Neural crest cell (in vitro differentiated cells): Measurements from ENCODE around the gene PTPRM. TPM values are rescaled to one million over a fixed set of nuclear protein-coding genes. Genes with fewer than 3 reads are reported as not detected.

Source experiments
- DNase-seq: peaks from one replicate; pipeline ENCODE4 v3.0.0; 2021; ENCODE audit warnings: low read depth, mixed read lengths, low spot score
- H3K27ac Mint-ChIP-seq: one replicate; pipeline ENCODE4 v1.8.0; 2021; ENCODE audit warnings: mild to moderate bottlenecking, mixed read lengths; ENCODE audit not compliant: unreplicated experiment
- H3K27me3 Mint-ChIP-seq: 2 replicates; pipeline ENCODE4 v1.8.0; 2021; ENCODE audit warnings: low read depth, mild to moderate bottlenecking, mixed read lengths
- H3K36me3 Mint-ChIP-seq: 2 replicates; pipeline ENCODE4 v1.8.0; 2021; ENCODE audit warnings: low read depth, mild to moderate bottlenecking, mixed read lengths
- H3K4me1 Mint-ChIP-seq: 2 replicates; pipeline ENCODE4 v1.8.0; 2021; ENCODE audit warnings: mixed read lengths
- H3K4me3 Mint-ChIP-seq: one replicate; pipeline ENCODE4 v1.8.0; 2021; ENCODE audit warnings: mild to moderate bottlenecking, mixed read lengths
- H3K9me3 Mint-ChIP-seq: 2 replicates; pipeline ENCODE4 v1.8.0; 2021; ENCODE audit warnings: mixed read lengths
- total RNA-seq: library from RNA; stranded (reverse); gene quantifications from 2 replicates; pipeline ENCODE4 v1.2.1, GENCODE V29; 2021
- TF ChIP-seq, protein P1 (sequence below): fragments of 200-600 bp; sonication (generic); conservative IDR thresholded peaks from 2 replicates; pipeline ENCODE4 v1.5.0; 2021; ENCODE audit warnings: antibody characterized with exemption, mild to moderate bottlenecking

Gene PTPRM
- total RNA-seq, 1 donor from 2014 or later = 7.7 TPM

DNA sequence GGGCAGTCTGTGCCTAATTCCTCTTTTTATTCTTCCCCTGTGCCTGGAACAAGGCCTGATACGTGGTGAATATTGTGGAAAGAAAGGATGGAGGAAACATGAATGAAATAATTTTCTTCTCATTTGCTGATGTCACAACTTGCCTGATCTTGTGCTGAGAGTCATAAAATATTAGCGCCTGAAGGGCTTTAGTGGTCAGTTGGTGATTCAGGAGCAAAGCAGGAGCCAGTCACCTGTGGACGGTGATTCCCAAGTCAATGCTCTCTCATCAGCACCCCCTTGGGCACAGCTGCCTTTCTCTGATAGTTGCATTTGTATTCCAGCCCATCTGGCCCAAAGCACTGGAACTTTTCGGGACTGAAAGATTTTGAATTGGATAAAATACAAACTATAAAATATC lies 539.5 kb downstream of the PTPRM start:
- no peak overlapping the region for H3K4me3 Mint-ChIP-seq
- H3K27ac Mint-ChIP-seq = no peak overlapping the region
- H3K4me1 Mint-ChIP-seq = no peaks in the 10 kb centered on the region

DNA sequence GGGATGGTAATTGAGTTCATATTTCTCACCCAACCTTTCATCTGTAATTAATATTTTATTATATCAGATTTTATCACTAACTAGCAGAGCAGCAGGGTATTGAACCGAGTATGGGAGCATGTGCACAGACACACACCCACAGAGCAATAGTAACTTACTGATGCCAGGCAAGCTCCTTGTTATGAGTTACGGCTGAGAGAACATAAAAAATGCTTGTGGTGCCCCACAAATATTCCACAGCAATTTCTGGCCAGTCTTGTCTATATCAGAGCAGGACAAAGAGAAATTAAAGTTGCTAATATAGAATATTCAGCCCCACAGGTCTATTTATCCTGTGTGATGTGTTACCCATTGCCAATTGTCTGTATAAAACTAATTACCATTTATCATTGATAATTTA lies 540.3 kb downstream of the PTPRM start:
- DNase-seq = no peak
- no peak overlapping the region for H3K4me3 Mint-ChIP-seq
- TF ChIP-seq, protein P1, sequence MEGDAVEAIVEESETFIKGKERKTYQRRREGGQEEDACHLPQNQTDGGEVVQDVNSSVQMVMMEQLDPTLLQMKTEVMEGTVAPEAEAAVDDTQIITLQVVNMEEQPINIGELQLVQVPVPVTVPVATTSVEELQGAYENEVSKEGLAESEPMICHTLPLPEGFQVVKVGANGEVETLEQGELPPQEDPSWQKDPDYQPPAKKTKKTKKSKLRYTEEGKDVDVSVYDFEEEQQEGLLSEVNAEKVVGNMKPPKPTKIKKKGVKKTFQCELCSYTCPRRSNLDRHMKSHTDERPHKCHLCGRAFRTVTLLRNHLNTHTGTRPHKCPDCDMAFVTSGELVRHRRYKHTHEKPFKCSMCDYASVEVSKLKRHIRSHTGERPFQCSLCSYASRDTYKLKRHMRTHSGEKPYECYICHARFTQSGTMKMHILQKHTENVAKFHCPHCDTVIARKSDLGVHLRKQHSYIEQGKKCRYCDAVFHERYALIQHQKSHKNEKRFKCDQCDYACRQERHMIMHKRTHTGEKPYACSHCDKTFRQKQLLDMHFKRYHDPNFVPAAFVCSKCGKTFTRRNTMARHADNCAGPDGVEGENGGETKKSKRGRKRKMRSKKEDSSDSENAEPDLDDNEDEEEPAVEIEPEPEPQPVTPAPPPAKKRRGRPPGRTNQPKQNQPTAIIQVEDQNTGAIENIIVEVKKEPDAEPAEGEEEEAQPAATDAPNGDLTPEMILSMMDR = no peak
- H3K9me3 Mint-ChIP-seq = peaks cover 3% of the 10 kb centered on the region
- H3K4me1 Mint-ChIP-seq = no peaks in the 10 kb centered on the region
- no peak overlapping the region for H3K27ac Mint-ChIP-seq
- H3K27me3 Mint-ChIP-seq = no peaks in the 10 kb centered on the region
- no peaks in the 10 kb centered on the region for H3K36me3 Mint-ChIP-seq

More for the DNA sequence above, 539.5 kb downstream of the PTPRM start:
- no peaks in the 10 kb centered on the region for H3K27me3 Mint-ChIP-seq
- no peak for DNase-seq
- TF ChIP-seq, protein P1 = no peak
- H3K36me3 Mint-ChIP-seq = no peaks in the 10 kb centered on the region
- peaks cover 3% of the 10 kb centered on the region for H3K9me3 Mint-ChIP-seq

DNA sequence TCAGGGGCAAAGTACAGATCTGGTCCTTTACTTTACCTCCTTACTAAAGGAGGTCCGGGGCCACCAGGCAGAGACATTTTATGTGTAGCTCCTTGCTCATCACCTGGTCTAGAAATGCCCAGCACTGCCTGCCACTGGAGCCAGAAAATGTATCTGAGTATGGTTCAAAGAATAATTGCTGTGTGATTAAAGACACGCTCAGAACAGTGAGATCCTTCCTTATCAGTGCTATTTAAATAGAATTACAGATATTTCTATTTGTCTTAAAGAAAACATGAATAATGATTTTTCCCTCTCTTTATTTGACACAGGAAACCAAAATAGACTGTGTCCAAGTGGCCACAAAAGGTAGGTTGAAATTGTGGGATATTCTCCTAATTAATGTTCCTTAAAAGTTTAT lies 547.4 kb downstream of the PTPRM start:
- H3K9me3 Mint-ChIP-seq = no peaks in the 10 kb centered on the region
- no peak for DNase-seq
- H3K27ac Mint-ChIP-seq = no peak overlapping the region
- no peaks in the 10 kb centered on the region for H3K36me3 Mint-ChIP-seq
- H3K27me3 Mint-ChIP-seq = no peaks in the 10 kb centered on the region
- TF ChIP-seq, protein P1 = no peak
- H3K4me3 Mint-ChIP-seq = no peak overlapping the region
- H3K4me1 Mint-ChIP-seq = no peaks in the 10 kb centered on the region

DNA sequence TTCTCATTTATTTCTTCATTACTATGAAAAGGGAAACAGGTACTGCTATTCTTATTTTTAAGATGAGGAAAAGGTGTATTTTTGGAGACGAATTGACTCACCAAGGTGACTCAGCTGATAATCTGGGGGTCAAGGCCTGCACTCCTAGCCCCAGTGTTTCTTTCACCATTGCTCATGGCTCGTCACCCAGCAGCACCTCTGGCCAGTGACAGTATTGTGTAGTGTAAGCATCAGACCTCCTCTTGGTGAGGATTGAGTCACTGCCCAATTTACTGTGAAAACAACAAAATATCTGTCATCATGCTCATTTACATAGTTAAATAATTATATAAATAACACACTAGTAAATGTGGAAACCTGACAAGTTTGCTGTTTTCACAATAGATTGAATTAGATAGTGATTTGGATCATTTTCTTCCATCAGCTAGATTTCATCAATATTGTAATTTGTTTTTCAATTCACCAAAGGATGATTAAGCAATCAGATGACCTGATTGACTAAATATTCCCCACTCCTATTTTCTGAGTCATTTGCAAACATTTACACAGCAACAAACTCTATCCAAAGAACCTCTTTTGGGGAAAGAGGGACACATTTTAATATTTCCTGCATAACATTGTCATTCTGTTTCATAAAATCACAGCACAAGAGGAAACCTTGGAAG lies 549.4 kb downstream of the PTPRM start:
- no peaks in the 10 kb centered on the region for H3K27me3 Mint-ChIP-seq
- no peak overlapping the region for H3K4me3 Mint-ChIP-seq
- no peaks in the 10 kb centered on the region for H3K36me3 Mint-ChIP-seq
- H3K4me1 Mint-ChIP-seq = no peaks in the 10 kb centered on the region
- TF ChIP-seq, protein P1 = no peak
- H3K27ac Mint-ChIP-seq = no peak overlapping the region
- DNase-seq = no peak
- H3K9me3 Mint-ChIP-seq = no peaks in the 10 kb centered on the region

DNA sequence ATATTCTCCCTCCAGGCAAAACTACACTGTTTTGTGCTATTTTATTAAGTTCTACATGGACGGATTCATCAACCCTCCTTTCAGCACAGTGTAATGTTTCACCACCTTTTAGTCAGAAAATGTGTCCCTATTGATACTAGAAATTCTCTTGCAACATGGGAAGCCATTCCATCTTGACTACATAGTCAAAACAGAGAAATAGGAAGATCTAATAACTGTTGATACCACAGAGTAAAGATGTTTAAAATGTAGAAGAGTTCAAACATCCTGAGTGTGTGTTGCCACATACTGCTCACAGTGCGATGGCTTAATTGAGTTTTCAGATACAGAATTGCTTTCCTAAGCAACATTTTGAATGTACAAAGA lies 549.9 kb downstream of the PTPRM start:
- Mint-ChIP-seq H3K4me1 (peaks cover 4% of the 10 kb centered on the region), H3K36me3 (no peaks in the 10 kb centered on the region), H3K9me3 (no peaks in the 10 kb centered on the region), H3K27me3 (no peaks in the 10 kb centered on the region), H3K27ac (no peak overlapping the region), H3K4me3 (no peak overlapping the region)
- TF ChIP-seq, protein P1 = no peak
- DNase-seq = no peak
